ENCODE data around the gene TRAF2.
A peak's percentile ranks its signal among the peaks of the same experiment; 100 is the strongest.

The TRAF2 gene

DNA sequence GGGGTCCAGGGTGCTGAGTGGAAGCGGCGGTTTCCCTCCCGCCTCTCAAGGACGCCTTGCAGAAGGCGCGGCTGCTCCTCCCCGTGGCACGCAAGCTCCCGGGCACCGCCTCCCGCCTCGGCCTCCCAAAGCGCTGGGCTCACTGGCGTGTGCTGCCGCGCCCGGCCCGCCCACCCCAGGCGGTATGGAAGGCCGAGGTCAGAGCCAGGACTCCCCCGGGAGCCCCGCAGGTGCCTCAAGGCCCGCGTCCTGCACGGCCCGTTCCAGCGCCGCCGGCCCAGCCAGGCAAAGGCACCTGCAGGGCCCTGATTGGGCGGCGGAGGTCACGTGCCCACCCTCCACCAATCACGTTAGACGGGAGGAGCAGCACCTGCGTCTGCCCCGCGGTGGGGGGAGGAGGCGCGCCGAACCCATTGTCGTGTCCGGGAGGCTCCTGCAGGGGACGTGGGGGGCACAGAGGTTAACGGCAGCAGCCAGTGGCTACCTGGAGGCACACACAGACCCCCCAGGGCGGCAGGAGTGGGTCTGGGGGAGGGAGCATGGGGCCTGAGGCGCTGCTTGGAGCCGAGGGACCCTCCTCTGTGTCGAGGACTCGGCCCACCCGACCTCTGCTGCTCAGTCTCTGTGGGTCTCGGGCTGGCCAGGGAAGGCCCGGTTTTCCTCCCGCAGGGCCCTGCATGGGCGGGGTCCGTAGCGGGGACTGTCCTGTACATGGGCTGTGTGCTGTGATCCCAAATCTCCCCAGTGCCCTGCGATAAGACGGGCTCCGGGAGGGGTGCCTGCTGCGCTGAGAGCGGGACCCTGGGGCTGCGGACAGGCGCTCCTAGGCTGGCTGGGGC is 63.7 kb downstream of the TRAF2 start:
- DNase-seq, result peak; percentile 95

DNA sequence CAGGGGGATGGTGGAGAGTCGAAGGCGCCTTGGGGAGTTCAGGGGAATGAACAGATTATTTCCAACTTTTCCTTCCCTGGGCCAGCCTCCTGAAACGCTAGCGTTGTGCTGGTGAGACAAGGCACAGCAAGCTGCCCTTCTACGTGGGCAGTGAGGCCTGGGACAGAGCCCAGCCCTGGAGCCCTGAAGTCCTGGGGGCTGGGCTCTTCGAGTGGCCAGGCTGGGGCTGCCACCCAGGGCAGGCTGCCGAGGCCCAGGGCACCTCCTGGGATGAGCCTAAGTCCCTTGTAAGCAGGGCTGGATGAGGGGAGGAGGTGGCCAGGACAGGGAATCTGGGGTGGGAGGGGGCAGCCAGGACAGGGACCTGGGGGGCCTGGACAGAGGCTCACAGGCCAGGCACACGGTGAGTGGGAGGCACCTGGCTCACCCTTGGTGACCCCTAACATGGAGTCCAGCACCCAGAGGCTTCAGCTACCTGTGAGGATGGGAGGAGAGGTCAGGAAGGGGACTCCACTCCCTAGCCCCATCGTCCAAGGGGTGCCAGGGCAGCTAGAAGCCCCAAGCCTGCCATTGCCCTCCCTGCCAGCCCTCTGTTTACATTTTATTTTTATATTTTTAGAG is 64.5 kb downstream of the TRAF2 start:
- DNase-seq, result no peak

DNA sequence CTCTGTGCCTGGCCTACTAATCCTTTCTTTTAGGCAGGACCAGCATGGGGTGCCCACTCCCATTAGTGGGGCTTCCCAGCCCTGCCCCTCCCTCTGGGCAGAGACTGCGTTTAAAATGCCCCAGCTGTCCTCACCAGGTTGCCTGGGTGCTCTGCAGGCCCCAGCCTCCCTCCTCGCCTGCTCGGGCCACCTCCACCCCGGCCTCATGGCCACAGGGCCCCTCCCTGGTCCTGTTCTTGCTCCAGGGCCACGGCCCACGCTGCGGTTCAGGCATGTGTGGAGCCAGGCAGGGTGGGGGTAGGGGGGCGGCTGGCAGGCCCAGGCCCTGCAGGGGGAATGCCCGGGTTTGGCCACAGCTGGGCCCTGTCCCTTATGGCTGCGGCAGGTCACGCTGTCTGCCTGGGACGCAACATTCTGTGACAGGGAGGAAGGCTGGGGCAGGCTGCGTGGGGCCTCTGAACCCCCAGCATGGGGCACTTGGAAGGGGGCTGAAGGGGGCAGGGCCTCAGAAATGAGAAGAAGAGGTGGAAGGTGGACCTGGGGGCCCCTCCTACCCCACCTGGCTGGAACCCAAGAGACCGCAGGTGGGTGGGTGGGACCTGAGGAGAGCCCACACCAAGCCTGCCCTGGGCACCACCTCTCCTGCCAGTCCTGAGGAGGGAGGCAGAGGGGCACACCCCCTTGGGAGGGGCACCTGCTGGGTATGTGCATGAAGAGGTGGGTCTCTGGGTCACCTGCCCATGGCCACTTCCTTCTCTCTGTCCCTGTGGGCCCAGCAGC is 65.4 kb downstream of the TRAF2 start, which contains the start of gene LCN12:
Gene LCN12, plus strand, starts transcription at position 733 of the 780 bp plus-strand sequence. CDS start 55 bp downstream, outside the sequence.
- DNase-seq, result no peak

DNA sequence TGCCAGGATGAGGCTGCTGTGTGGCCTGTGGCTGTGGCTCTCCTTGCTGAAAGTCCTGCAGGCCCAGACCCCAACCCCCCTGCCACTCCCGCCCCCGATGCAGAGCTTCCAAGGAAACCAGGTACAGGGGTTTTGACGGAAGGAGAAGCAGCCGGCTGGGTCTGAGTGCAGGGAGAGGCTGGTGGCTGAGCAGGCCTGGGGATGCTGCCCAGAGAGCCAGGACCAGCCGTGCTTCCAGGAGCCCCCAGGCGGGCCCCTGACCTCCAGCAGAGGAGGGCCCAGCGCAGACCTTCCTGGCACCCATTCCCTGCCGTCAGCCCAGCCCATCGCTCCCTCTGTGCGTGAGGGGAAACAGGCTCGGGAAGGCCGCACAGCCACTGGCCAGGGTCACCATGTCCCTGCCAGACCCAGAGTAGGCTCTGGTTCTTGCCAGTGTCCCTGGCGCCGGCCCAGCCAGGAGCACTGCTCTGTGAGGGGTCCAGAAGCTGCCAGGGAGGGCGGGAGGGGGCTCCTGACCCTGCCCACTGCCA is 66.1 kb downstream of the TRAF2 start:
- no peak for DNase-seq

DNA sequence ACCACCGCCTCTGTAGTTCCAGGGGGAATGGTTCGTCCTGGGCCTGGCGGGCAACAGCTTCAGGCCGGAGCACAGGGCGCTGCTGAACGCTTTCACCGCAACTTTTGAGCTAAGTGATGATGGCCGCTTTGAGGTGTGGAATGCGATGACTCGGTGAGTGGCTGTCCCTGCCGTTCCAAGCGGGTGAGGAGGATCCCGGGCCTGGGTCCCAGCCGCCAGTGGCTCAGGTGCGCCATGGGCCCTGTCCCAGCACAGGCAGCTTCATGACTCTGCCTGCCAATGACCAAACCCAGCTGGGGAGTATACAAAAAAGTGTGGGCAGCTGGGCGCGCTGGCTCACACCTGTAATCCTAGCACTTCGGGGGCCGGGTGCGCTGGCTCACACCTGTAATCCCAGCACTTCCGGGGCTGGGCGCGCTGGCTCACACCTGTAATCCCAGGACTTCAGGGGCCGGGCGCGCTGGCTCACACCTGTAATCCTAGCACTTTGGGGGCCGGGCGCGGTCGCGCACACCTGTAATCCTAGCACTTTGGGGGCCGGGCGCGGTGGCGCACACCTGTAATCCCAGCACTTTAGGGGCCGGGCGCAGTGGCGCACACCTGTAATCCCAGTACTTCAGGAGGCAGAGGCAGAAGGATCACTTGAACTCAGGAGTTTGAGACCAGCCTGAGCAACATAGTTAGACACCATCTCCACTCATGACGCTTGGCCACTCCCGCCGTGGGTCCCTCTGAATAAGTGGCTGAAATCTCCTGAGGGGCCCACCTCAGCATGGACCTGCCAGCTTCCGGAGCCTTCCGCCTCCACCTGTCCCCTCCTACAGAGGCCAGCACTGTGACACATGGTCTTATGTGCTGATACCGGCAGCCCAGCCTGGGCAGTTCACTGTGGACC is 66.8 kb downstream of the TRAF2 start:
- no peak for DNase-seq

DNA sequence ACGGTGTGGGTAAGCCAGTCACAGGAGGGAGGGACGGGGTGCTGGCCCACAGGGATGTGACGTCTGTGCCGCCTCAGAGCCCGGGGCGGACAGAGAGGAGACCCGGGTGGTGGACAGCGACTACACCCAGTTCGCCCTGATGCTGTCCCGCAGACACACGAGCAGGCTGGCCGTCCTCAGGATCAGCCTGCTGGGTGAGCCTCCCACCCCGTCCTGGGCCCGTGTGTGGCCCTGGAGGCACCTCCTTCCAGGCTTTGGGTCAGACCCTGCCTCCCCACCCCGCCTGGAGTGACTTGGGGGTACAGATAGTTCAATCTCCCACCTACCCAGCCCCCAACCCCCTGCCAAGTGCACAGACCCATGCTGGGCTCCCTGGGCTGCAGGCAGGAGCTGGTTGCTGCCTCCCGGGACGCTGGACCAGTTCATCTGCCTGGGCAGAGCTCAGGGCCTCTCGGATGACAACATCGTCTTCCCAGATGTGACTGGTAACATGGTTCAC is 67.5 kb downstream of the TRAF2 start:
- no peak for DNase-seq

DNA sequence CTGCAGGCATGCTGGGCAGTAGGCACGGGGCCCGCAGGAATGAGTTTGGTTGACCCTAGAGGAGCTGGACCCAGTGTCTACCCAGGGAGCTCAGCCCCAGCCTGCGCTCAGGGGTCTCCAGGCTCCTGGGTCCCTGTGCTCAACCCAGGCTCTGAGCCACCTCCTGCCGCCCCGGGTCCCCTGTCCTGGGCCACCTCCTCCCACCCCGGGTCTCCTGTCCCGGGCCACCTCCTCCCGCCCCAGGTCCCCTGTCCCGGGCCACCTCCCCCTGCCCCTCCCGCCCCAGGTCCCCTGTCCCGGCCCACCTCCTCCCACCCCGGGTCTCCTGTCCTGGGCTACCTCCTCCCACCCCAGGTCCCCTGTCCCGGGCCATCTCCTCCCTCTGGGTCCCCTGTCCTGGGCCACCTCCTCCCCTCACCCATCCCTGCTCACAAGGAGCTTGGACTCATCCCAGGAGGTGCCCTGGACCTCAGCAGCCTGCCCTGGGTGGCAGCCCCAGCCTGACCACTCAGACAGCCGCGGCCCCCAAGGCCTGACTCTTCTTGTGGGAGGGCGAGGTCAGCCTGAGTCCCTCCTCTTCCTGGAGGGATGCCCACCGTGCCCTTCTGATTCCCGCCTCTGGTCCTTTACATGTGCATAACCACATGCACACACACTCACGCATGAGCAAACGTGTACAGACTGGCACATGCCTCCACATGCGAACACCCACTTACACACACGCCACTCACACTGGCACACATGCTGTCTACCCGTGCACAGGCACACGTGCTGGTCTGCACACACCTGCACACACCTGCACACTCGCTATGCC is 68.2 kb downstream of the TRAF2 start:
- DNase-seq, result no peak

DNA sequence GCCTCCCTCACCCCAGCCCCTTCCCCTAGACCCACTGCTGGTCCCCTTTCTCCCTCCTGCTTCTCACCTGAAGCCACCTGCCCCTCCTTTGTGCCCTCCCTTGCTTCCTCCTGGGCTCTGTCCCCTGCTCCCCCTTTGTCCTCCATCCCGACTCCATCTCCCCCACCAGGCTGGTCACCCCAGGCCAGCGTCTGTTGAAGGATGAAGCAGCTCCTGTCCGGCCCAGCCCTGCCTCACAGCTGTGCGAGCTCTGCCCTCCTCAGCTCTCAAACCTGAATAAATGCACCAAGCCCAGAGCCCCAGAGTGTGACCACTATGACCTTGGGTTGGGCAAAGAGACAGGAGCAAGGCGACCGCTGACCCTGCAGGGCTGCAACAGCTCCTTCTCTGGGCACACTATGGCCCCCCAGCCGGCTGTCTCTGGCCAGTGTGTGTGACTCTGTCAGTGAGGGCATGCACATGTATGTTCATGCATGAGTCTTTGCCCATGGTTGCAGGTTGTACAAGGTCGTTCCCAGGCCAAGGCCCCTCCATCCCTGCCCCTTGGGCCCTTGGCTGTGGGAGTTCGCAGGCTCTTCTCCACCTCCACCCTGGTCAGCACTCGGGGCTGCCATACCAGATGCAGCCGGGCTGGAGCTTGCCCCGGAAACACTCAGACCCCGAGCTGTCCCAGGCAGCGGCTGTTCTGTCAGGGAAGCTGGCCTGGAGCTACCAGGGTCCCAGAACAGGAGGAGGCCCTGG is 69.1 kb downstream of the TRAF2 start:
- no peak for DNase-seq

DNA sequence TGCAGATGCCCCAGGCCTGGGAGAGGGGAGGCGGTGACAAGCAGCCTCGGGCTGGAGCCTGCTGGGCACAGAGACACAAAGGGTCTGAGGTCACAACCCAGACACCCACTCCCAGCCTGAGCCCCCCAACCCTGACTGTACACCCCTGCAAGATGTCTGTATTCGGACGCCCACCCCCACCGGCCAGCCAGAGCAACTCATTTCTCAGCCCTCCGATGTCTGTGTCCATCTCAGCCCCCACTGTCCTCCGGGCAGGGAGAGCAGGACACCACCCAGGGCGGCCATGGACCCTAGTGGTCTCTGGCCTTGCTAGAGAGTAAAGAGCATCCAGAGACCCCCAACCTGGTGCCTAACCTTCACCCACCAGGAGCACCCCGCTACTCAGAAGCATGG is 69.6 kb downstream of the TRAF2 start:
- no peak for DNase-seq

DNA sequence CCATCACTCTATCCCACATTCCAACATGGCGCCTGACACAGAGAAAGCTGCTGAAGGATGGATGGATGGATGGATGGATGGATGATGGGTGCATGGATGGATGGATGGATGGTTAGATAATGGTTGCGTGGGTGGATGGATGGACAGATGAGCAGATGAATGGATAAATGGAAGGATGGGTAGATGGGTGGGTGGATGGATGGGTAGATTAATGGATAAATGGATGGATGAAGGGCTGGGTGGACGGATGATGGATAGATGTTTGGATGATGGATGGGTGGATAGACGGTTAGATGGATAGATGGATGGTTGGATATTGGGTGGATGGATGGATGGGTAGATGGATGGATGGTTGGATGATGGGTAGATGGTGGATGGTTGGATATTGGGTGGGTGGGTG is 70.3 kb downstream of the TRAF2 start:
- no peak for DNase-seq

DNA sequence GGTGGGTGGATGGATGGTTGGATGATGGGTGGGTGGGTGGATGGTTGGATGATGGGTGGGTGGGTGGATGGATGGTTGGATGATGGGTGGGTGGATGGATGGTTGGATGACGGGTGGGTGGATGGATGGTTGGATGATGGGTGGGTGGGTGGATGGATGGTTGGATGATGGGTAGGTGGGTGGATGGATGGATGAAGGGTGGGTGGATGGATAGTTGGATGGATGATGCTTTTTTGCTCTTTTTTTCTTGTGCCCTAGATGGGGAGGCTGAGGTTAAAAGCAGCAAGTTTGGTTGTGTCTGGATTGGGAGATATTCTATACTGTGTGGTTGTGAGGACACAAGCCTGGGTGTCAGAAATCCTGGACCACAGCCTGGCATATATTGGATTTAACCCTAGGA is 71.1 kb downstream of the TRAF2 start:
- DNase-seq, result no peak

DNA sequence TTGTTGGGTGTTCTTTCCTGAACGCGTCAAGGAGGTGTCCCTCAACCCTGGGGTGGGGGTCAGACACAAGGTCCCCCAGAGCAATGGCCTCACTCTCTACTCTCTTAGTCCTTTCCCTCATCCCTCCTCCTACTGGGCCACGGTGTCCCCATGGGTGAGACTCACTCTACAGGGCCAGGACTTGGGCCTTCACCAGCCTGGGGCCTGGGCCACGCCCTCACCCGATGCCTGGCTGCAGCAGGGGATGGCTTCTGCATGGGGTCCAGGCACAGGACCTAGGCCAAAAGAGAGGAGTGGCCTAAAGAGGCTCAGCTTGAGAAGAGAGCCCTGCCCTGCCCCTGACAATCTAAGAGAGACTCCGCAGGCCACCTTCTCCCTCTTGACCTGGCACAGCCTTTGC is 71.6 kb downstream of the TRAF2 start:
- no peak for DNase-seq

DNA sequence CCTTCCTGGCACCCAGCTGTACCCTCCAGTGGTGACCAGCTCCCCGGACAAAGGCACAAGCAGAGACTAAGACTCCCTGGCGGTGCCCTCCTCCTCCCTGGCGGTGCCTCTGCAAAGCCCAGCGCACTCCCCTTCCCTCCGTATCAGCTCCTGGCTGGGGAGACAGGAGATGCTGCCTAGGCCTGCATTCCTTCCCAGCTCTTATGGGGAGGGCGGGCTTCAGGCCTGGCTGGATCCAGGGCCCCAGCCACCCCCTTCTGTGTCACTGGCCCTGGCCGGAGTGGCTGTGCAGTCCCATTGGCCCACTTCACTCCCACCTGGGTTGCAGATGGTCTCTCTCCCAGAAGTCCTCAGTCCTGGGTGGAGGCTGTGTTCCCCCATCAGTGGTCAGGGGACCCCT is 72.2 kb downstream of the TRAF2 start:
- DNase-seq, result no peak

DNA sequence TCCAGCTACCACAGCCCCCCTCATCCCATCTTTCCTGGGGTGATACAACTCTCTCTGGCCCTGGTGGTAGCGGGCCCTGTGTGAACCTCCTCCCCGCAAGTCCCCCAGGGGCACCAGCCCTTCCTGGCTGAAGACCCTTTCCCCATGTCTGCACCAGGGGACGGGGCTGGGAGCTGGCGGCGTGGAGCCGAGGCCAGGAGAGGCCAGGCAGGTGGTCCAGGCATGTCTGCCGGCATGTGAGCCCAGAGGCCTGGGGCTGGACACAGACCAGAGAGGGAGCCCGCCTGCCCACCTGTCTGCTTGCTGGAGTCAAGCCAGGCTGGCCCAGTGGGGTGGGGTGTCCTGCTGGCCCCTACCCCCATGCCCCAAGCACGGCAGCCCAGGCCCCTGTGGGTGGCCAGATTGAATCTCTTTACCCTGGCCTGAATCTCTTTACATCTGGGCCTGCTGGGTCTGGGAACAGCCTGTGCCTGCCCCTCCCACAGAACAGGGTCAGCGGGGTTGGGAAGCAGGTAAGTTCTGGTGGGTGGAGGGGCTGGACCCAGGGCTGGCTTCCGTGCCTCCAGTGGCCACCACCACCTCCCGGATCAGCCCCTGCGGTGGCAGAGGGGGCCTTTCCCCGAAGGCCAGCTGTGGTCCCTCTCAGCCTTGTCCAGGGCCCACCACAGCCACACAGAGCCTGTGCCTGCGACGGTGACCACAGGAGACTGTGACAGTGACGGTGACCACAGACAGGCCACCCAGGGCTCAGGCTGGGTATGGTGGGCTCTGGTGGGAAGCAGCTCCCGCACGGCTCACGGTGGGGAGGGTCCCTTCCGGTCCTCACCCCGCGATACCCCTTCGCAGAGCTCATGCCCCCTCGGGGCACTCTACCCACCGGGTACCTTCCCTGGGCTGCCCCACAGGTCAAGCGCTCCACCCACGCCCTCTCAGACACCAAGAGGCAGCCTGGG is 72.9 kb downstream of the TRAF2 start:
- DNase-seq, result no peak

DNA sequence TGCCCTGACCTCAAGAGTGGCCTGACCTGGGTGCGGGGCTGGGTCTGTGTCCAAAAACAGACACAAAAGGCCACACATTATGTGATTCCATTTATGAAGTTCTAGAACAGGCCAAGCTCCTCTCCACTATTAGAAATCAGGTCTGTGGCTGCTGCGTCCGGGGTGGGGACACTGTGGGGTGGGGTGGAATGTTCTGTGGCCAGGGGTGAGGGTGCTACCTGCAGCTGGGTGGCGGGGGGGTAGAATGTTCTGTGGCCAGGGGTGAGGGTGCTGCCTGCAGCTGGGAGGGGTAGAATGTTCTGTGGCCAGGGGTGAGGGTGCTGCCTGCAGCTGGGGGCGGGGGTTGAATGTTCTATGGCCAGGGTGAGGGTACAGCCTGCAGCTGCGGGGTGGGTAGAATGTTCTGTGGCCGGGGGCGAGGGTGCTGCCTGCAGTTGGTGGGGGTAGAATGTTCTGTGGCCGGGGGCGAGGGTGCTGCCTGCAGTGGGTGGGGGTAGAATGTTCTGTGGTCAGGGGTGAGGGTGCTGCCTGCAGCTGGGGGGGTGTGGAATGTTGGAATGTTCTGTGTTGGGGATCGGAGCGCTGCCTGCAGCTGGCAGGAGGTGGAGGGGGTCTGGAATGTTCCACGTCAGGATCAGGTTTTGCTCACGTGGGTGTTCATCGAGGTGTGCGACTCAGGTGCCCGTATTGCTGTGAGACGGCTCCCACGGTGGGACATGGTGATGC is 74.1 kb downstream of the TRAF2 start:
- no peak for DNase-seq

DNA sequence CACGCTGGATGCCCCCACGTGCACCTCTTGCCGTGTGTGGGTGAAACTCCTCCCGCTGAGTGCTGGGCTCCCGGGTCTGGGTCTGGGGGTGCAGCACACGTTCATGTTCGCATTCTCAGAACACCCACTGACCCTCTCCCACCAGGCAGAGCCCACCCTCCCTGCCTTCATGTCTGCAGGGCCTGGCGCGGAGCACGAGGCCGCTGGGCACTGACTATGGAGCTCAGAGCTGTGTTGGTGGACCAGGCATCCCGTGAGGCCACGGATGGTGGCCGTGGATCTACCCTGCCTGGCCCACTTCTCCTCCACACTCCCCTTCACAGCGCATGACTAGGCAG is 74.6 kb downstream of the TRAF2 start:
- no peak for DNase-seq

DNA sequence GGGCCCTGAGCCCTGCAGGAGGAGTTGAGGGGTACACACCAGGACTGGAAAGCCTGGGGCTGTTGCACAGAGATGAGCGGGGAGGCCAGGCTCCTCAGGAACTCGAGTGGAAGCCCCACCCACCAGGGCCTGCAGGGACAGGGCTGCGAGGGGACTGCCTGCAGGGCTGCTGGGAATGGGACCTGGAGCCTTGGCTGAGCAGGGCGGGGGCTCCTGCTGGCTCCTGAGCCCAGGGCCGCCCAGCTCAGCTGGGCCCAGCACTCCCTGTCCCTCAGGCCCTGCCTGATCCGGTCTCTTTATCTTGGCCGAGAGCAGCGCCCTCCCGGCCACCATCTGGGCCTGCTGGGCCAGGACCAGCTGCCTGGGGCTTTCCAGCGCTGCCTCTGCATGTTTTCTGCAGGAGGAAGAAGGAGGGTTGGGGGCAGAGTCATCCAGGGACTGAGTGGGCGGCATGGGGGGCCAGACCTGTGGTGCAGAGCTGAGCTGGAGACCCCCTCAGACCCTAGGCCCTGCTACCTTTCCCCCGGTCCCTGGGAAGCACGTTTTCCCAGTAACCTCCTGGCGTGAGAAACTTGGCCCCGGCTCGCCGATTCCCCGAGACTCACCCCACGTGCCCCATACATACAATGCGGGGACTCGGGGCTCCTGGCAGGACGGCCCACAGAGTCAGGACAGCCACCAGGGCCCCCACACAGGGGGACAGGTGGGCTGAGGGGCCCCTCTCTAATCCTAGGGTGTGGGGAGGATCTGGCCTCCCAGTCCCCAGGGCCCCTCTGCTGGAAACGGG is 75.2 kb downstream of the TRAF2 start:
- no peak for DNase-seq

DNA sequence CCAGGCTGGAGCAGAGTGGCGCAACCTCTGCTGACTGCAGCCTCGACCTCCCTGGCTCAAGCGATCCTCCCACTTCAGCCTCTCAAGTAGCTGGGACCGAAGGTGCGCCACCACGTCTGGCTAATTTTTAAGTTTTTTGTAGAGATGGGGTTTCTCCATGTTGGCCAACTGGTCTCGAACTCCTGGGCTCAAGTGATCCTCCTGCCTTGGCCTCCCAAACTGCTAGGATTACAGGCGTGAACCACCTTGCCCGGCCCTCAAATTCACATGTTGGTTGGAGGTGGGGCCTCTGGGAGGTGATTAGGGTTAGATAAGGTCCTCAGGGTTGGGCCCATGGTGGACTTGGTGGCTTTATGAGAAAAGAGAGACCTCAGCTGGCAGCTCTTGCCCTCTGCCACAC is 75.8 kb downstream of the TRAF2 start:
- DNase-seq, result no peak
